Middle frontal gyrus (tissue), 1 donor: ENCODE measurements around the gene MDFI.

ENCODE experiments used
- DNase-seq: peaks from one replicate; pipeline ENCODE4 v3.0.0-alpha.2; 2015; ENCODE audit warnings: low spot score; ENCODE audit errors: extremely low spot score

MDFI gene

DNA sequence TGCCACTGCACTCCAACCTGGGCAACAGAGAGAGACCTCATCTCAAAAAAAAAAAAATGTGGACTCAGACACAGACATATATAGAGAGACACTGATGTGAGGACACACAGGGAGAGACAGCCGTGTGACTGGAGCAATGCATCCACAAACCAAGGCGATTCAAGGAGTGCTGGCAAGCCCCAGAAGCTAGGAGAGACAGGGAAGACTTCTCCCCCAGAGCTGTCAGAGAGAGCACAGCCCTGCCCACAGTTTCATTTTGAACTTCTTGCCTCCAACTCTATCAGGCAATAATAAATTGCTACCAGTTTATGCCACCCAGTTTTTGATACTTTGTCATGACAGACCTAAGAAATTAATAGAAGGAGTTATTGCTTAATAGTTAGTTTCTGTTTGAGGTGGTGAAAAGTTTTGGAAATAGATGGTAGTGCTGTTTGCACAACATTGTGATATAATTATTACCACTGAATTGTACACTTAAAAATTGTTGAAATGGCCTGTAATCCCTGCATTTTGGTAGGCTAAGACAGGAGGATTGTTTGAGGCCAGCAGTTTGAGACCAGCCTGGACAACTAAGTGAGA is 5.1 kb upstream of the MDFI start:
- no peak for DNase-seq

GRCh38 chr6:41634657-41635056 is 3.6 kb upstream of the MDFI start:
- DNase-seq: no peak

DNA sequence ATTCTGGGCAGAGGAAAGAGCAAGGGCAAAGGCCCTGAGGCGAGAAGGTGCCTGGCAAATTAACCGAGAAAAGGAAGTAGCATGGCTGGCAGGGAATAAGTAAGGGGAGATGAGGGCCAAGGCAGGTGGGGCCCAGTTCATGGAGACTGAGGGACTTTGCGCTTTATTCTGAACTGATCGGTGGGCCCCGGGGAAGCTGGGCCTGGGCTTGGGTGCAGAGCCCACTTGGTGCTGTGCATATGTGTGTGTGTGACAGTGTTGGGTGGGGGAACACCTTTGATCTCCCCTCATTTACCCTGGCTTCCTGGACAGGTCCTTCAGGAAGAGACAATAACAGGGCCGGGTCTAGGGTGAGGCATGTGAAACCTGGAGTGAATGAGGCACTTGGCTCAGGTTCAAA is 2.9 kb upstream of the MDFI start:
- no peak for DNase-seq

GRCh38 chr6:41636833-41637193 is 1.5 kb upstream of the MDFI start:
- no peak for DNase-seq

GRCh38 chr6:41637194-41638001 is 870 bp upstream of the MDFI start:
- no peak for DNase-seq

DNA sequence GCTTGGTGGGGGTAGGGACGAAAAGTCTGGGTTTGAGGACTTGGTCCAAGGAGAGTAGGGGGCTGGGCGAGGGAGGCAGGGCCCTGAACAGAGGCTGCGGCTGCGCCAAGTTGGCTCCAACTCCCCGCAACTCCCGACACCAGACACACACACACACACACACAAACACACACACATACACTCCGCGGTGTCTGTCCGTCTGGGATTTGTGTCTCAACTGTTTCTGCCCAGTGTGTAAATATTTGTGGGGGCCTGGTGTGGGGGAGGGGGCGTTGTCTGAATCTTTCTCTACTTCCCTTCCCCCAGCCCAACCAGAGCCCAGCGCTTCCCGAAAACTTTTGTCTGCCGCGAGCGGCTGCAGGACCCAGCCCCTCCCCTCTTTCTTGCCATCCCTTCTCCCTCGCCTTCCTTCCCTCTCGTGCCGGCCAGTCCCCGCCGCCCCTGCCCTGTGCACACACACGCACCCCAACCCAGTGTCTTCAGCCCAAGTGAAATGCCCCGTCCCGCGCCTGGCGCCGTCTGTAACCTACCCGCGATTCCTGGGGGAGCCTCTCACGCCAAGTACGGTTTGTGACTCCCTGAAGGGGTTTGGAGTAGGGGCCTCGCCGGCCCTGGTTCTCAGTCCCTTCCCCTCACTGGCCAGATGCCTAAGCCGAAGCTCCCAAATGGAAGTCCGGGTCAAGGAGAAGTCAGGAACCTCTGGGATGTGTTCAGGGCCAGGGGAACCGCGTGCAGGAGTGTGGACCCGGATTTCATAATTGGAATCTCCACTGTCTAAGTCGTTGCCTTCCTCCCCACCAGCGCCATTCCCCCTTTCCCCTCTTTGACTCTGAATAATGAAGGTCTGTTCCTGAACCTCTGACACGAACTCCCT is 904 bp downstream of the MDFI start:
- DNase-seq: no peak

GRCh38 chr6:41639809-41640371 is 1.6 kb downstream of the MDFI start:
- no peak for DNase-seq

DNA sequence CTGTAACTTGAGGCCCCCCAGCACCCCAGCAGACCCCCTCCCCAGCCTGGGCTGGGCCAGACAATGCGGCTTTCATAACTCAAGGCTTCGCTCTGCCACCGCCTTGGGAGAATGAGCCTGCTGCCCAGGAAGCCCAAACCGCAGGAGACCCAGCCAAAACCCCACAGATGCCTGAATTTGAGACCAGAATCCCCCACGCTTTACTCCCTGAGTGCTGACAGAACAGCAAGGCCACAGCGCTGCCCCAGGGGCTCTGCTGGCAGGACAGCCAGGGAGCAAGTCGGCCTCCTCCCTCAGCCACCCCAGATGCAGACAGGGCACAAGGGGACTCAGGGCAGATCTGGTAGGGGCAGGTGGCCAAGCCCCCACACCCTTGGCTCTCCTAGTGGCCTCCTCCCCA is 2.2 kb downstream of the MDFI start:
- DNase-seq: no peak

DNA sequence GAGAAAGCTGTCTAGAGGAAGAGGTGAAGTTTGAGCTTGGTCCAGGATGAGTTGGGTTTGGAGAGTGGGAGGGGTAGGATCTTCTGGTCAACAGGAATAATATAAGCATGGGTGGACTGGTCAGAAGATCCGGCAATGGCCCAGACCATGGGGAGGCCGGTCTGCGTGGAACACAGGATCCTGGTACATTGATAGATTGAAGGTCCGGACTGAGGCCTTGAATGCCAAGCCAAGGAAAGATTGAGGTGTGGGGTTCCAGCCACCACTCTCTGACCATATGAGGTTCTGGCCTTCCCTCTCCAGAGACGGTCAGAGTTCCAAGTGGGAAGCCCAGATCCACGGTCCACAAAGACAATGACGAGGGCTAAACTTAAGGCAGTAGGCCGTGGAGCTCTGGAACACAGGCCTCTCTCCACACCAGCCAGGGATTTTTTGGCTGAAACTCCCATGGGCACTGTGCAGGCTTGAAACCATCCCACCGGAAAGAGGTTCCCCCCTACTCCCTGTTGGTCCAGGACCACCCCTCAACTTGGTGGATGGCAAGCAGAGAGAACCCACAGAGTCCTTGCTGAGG is 3.2 kb downstream of the MDFI start:
- no peak for DNase-seq

DNA sequence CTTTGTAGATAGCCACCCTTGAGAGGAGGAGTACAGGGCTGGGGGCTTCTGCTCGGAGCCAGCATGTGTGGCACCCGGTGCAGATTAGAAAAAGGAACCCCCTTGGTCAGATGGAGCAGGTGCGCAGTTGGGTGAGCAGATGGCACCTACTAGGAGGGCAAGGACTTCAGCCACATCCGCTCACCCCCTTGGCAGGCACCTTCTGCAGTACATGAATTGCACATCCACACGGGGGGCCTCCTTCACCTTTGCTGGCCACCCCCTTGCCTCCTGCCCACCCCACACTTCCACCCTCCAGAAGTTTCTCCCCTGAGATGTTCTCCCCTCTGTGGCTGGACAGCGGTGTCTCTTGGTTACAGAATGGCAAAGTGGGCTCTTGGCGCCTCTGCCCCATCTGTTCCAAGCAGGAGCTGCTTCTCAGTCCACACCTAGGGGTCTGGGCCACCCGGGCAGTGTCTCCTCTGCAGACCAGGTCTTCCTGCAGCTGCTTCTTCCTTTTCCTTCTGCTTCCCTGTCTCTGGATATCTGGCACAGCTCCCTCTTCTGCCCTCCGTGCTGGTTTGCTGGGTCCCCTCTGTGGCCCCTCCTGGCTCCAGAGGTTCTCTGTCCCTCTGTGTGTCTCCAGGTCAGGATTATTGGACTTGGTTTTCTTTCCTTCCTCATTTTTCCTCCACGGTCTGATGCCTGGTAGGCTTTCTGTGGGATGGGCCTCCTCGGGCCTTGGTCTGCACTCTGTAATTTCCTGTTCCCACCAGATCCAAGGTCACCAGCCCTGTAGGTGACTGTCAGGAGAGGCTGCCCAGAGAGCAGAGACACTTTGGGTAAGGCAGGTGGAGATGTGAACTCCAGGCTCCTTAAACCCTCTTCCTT is 4.1 kb downstream of the MDFI start:
- DNase-seq: no peak

GRCh38 chr6:41642960-41643898 is 5.0 kb downstream of the MDFI start:
- no peak for DNase-seq

DNA sequence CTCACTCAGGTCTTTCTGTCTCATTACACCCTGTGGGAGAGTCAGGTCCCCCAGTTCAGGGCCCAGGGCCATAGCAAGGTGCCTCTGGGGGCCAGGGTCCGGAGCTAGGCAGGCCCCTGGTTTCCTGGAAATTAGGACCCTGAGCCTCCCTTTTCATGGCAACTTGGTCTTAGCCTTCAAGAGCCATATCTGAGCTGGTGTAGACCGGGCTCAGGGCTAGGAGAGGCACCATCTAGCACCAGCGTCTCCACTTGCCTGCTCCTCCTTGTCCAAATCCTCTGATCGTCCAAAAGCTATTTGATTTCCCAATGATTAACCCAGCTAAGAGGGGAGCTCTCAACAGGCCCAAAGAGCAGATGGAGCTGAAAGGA is 5.6 kb downstream of the MDFI start:
- DNase-seq: no peak

GRCh38 chr6:41644297-41644879 is 6.1 kb downstream of the MDFI start:
- DNase-seq: no peak

DNA sequence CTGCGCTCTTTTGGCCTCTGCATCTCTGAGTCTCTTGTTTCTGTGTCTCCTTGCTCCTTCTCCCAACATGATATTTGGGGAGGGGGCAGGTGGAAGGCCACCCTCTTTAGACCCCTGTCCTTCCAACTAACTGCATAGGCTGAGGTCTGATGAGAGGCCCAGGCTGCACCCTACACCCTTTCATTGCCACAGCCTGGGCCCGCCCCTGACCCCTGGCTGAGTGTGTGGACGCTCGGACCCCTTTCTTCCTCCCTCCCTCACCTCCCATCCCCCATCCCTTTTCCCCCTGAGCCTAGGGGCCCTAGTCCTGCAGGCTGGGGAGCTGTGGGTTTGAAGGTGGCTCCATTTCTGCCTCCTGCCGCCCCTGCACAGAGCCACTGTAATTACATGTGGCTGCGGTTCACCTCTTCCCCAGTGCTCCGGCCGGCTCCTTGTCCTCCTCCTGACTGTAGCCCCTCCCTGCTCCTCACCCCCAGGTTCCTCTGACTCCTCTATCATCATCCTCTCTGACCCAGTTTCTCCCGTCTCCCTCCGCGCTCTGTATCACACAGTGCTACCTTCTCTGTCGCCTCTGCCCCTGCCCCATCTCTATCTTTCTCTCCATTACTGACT is 6.8 kb downstream of the MDFI start:
- DNase-seq: no peak

DNA sequence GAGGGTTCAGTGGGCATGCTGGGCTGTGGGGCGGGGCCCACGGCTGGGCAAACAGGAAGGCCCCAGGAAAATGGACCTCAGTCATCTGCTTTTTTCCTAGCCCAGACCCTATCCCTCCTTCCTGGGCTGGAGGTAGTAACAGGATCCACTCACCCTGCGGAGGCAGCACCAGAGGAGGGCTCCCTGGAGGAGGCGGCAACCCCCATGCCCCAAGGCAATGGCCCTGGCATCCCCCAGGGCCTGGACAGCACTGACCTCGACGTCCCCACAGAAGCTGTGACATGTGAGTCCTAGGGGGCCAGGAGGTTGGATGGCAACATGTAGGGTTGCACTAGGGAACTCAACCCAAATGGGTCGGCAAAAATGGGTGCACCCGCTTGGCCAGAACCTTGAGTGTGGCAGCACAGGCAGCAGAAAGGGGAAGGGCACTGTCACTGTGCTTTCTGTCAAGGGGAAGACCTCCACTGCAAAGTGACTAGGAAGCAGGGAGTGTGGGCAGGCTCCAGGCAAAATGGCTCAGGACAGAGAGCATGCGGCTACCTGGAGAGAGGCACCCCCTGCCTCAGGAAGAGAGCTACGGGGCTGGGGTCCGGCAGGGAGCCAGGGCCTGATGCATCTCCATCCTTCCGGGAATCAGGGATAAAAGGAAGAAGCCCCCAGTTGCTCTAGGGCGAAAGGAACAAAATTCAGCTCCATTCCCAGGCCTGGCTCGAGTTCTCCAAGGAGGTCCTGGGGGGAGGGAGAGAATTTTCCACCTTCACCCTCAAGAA is 7.9 kb downstream of the MDFI start:
- DNase-seq: no peak

- DNase-seq: no peak
These were observed 8.8 kb downstream of the MDFI start for GRCh38 chr6:41647061-41647511.

DNA sequence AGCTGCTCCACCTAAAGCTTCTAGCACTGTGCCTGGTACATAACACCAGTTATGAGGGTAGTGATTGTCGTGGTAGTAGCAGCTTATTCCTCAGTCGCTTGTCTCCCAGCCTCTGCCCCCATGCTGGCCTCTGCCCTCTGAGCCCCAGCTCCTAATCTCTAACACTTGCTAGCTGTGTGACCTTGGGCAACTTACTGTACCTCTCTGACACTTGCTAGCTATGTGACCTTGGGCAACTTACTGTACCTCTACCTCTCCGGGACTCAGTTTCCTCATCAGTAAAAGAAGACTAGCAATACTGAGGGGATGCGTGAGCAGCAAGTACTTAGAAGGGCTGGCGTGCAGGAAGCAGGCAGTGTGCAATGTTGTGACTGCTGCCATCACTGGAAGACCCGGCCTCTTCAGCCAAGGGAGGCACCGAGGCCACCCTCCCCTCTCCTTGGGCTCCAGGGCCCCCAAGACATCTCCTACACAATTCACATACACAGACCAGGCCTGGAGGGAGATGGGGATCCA is 9.9 kb downstream of the MDFI start:
- DNase-seq: no peak

- no peak for DNase-seq
These were observed 10.7 kb downstream of the MDFI start for GRCh38 chr6:41648921-41649320.
